ENCODE results near the gene GNB1L. TPM values are rescaled to one million over a fixed set of nuclear protein-coding genes. Genes with fewer than 3 reads are reported as not detected.

GNB1L gene
- total RNA-seq, 1 experiment from 2014 or later: 12.2 TPM

DNA sequence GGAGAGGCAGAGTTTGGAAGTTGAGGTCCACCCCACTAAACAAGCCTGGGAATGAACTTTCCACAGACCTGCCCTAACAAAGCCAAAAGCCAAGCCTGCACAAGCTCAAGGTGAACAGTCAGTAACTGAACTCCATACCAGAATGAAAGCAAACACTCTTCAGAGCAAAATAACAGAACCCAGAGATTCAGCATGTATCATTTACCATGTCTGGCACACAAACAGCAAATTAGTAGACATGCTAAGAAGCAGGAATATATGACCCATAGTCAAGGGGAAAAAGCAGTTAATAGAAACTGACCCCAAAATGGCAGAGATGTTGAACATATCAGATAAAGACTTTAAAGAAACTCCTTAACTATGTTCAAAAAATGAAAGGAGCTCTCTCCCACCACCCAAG lies 62.8 kb downstream of the GNB1L start:
- intact Hi-C loops (cut with micrococcal nuclease; ENCODE audit: unreplicated experiment): no loop called here

GRCh38 chr22:19791243-19791642 lies 63.4 kb downstream of the GNB1L start:
- DNase-seq (ENCODE audit: low read depth, low spot score) (no peak), ATAC-seq (no peak)
- no peaks in the 10 kb centered on the region for H3K4me1 ChIP-seq (ENCODE audit: control insufficient read depth, insufficient read depth, low read length)
- no peaks in the 10 kb centered on the region for H3K27me3 ChIP-seq (ENCODE audit: control insufficient read depth, insufficient read depth, low read length)
- no TSS peak for BruUV-seq (replicated peaks)
- intact Hi-C loops (cut with micrococcal nuclease; ENCODE audit: unreplicated experiment) (no loop called here), in situ Hi-C loops (cut with HindIII; ENCODE audit: low pct_unique_long_range_greater_than_20kb, low sequenced_read_pairs) (no loop called here)
- no peak overlapping the region for H3K27ac ChIP-seq (ENCODE audit: low read length)
- H3K36me3 ChIP-seq (ENCODE audit: control insufficient read depth, insufficient read depth, low read length): no peaks in the 10 kb centered on the region
- TF ChIP-seq, protein P1, sequence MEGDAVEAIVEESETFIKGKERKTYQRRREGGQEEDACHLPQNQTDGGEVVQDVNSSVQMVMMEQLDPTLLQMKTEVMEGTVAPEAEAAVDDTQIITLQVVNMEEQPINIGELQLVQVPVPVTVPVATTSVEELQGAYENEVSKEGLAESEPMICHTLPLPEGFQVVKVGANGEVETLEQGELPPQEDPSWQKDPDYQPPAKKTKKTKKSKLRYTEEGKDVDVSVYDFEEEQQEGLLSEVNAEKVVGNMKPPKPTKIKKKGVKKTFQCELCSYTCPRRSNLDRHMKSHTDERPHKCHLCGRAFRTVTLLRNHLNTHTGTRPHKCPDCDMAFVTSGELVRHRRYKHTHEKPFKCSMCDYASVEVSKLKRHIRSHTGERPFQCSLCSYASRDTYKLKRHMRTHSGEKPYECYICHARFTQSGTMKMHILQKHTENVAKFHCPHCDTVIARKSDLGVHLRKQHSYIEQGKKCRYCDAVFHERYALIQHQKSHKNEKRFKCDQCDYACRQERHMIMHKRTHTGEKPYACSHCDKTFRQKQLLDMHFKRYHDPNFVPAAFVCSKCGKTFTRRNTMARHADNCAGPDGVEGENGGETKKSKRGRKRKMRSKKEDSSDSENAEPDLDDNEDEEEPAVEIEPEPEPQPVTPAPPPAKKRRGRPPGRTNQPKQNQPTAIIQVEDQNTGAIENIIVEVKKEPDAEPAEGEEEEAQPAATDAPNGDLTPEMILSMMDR (IDR thresholded peaks at IDR 0.05): no peak
- TF ChIP-seq TCF7L2 (IDR thresholded peaks at IDR 0.05; ENCODE audit: low read depth, low read length) (no peak), SIN3A (IDR thresholded peaks at IDR 0.05; ENCODE audit: borderline replicate concordance, insufficient read depth, low read depth, low read length) (no peak), POLR2AphosphoS5 (IDR thresholded peaks at IDR 0.05; ENCODE audit: low read depth, low read length) (no peak)
- TF ChIP-seq, protein P2, sequence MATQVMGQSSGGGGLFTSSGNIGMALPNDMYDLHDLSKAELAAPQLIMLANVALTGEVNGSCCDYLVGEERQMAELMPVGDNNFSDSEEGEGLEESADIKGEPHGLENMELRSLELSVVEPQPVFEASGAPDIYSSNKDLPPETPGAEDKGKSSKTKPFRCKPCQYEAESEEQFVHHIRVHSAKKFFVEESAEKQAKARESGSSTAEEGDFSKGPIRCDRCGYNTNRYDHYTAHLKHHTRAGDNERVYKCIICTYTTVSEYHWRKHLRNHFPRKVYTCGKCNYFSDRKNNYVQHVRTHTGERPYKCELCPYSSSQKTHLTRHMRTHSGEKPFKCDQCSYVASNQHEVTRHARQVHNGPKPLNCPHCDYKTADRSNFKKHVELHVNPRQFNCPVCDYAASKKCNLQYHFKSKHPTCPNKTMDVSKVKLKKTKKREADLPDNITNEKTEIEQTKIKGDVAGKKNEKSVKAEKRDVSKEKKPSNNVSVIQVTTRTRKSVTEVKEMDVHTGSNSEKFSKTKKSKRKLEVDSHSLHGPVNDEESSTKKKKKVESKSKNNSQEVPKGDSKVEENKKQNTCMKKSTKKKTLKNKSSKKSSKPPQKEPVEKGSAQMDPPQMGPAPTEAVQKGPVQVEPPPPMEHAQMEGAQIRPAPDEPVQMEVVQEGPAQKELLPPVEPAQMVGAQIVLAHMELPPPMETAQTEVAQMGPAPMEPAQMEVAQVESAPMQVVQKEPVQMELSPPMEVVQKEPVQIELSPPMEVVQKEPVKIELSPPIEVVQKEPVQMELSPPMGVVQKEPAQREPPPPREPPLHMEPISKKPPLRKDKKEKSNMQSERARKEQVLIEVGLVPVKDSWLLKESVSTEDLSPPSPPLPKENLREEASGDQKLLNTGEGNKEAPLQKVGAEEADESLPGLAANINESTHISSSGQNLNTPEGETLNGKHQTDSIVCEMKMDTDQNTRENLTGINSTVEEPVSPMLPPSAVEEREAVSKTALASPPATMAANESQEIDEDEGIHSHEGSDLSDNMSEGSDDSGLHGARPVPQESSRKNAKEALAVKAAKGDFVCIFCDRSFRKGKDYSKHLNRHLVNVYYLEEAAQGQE (IDR thresholded peaks at IDR 0.05; ENCODE audit: insufficient read depth in 1 of 2, low read depth in 2 of 2, low read length in 1 of 2): no peak
- ChIA-PET CTCF (no interaction called here), POLR2A (interaction anchor here (0.6 kb wide), 1 partner anchor 15 kb away, joined by 3 read pairs; no protein-coding TSS in a partner anchor)
- H3K9me3 ChIP-seq (ENCODE audit: control insufficient read depth, insufficient read depth, low read depth, low read length): no peaks in the 10 kb centered on the region
- H3K4me3 ChIP-seq (ENCODE audit: low read depth in 2 of 2, low read length in 2 of 2): no peak overlapping the region

More for the DNA sequence above, 62.8 kb downstream of the GNB1L start:
- POLR2A ChIA-PET: interaction anchor here (0.6 kb wide), 1 partner anchor 15 kb away, joined by 3 read pairs; no protein-coding TSS in a partner anchor
- ATAC-seq (no peak), DNase-seq (ENCODE audit: low read depth, low spot score) (no peak)
- in situ Hi-C loops (cut with HindIII; ENCODE audit: low pct_unique_long_range_greater_than_20kb, low sequenced_read_pairs): no loop called here
- BruUV-seq (replicated peaks): no TSS peak
- H3K9me3 ChIP-seq (ENCODE audit: control insufficient read depth, insufficient read depth, low read depth, low read length): no peaks in the 10 kb centered on the region
- H3K4me1 ChIP-seq (ENCODE audit: control insufficient read depth, insufficient read depth, low read length): no peaks in the 10 kb centered on the region
- no peaks in the 10 kb centered on the region for H3K36me3 ChIP-seq (ENCODE audit: control insufficient read depth, insufficient read depth, low read length)
- CTCF ChIA-PET: no interaction called here
- TF ChIP-seq, protein P2 (IDR thresholded peaks at IDR 0.05; ENCODE audit: insufficient read depth in 1 of 2, low read depth in 2 of 2, low read length in 1 of 2): no peak
- TF ChIP-seq TCF7L2 (IDR thresholded peaks at IDR 0.05; ENCODE audit: low read depth, low read length) (no peak), POLR2AphosphoS5 (IDR thresholded peaks at IDR 0.05; ENCODE audit: low read depth, low read length) (no peak), SIN3A (IDR thresholded peaks at IDR 0.05; ENCODE audit: borderline replicate concordance, insufficient read depth, low read depth, low read length) (no peak)
- TF ChIP-seq, protein P1 (IDR thresholded peaks at IDR 0.05): no peak
- no peak overlapping the region for H3K27ac ChIP-seq (ENCODE audit: low read length)
- no peaks in the 10 kb centered on the region for H3K27me3 ChIP-seq (ENCODE audit: control insufficient read depth, insufficient read depth, low read length)
- H3K4me3 ChIP-seq (ENCODE audit: low read depth in 2 of 2, low read length in 2 of 2): no peak overlapping the region

All from Panc1 (cell line).